Measurements from ENCODE around the gene COG5.

GRCh38 chr7:107181172-107181571 lies 382.5 kb downstream of the COG5 start:
- TF ChIP-seq POLR2A (IDR thresholded peaks at IDR 0.05), result no peak
- no peak for TF ChIP-seq CTCF (IDR thresholded peaks at IDR 0.05)
